Ishikawa (cell line): ENCODE data around the gene ZBTB47.

ENCODE experiments used
- CEBPB ChIP-seq: IDR thresholded peaks from 2 replicates; pipeline ENCODE4 v1.6.1; 2012
- CREB1 ChIP-seq: IDR thresholded peaks from 2 replicates; pipeline ENCODE4 v1.6.1; 2012; ENCODE audit warnings: low read depth
- EGR1 ChIP-seq: IDR thresholded peaks from 2 replicates; pipeline ENCODE4 v1.6.1; 2012
- EP300 ChIP-seq: IDR thresholded peaks from 2 replicates; pipeline ENCODE4 v1.6.1; 2012; ENCODE audit warnings: borderline replicate concordance
- FOXM1 ChIP-seq: IDR thresholded peaks from 2 replicates; pipeline ENCODE4 v1.6.1; 2012; ENCODE audit warnings: low read depth, borderline replicate concordance
- MAX ChIP-seq: IDR thresholded peaks from 2 replicates; pipeline ENCODE4 v1.6.1; 2012
- NFIC ChIP-seq: IDR thresholded peaks from 2 replicates; pipeline ENCODE4 v1.6.1; 2012
- RAD21 ChIP-seq: IDR thresholded peaks from 2 replicates; pipeline ENCODE4 v1.6.1; 2012; ENCODE audit warnings: low read depth
- REST ChIP-seq: IDR thresholded peaks from 2 replicates; pipeline ENCODE4 v1.6.1; 2012; ENCODE audit warnings: low read depth, mild to moderate bottlenecking
- TAF1 ChIP-seq: IDR thresholded peaks from 2 replicates; pipeline ENCODE4 v1.6.1; 2012; ENCODE audit warnings: low read depth, mild to moderate bottlenecking
- TCF12 ChIP-seq: IDR thresholded peaks from 2 replicates; pipeline ENCODE4 v1.6.1; 2012; ENCODE audit warnings: low read depth
- TEAD4 ChIP-seq: IDR thresholded peaks from 2 replicates; pipeline ENCODE4 v1.6.1; 2012
- USF1 ChIP-seq: IDR thresholded peaks from 2 replicates; pipeline ENCODE4 v1.6.1; 2012
- YY1 ChIP-seq: IDR thresholded peaks from 2 replicates; pipeline ENCODE4 v1.6.1; 2012; ENCODE audit warnings: low read depth
- ZBTB7A ChIP-seq: IDR thresholded peaks from 2 replicates; pipeline ENCODE4 v1.6.1; 2012; ENCODE audit warnings: low read depth

Gene ZBTB47

DNA sequence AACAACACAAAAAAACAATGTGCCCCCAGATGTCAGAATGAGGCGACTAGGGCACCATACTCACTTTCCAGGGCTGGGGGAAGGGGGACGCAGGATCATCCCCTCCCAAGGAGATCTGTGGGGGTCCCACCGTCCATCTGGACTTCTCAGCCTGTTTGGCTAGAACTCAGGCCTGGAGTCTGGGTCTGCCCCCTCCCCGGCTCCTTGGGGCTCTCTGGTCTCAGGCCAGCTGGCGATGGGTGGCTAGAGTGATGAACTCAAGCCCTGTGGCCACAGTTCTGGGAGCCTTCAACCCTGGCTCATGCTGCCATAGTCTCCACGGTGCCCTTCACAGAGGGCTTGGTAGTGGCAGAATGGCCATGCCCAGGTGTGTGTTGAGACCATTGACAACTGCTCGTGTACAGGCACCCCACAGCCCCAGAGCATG is 13.6 kb downstream of the ZBTB47 start:
- no peak for TF ChIP-seq EGR1
- no peak for TF ChIP-seq ZBTB7A
- no peak for TF ChIP-seq RAD21
- TF ChIP-seq FOXM1: no peak
- TF ChIP-seq REST: no peak
- TF ChIP-seq TCF12: no peak
- TF ChIP-seq YY1: no peak
- TF ChIP-seq EP300: no peak
- TF ChIP-seq USF1: no peak
- TF ChIP-seq CREB1: no peak
- TF ChIP-seq CEBPB: no peak
- no peak for TF ChIP-seq MAX
- no peak for TF ChIP-seq TAF1
- no peak for TF ChIP-seq NFIC
- no peak for TF ChIP-seq TEAD4

DNA sequence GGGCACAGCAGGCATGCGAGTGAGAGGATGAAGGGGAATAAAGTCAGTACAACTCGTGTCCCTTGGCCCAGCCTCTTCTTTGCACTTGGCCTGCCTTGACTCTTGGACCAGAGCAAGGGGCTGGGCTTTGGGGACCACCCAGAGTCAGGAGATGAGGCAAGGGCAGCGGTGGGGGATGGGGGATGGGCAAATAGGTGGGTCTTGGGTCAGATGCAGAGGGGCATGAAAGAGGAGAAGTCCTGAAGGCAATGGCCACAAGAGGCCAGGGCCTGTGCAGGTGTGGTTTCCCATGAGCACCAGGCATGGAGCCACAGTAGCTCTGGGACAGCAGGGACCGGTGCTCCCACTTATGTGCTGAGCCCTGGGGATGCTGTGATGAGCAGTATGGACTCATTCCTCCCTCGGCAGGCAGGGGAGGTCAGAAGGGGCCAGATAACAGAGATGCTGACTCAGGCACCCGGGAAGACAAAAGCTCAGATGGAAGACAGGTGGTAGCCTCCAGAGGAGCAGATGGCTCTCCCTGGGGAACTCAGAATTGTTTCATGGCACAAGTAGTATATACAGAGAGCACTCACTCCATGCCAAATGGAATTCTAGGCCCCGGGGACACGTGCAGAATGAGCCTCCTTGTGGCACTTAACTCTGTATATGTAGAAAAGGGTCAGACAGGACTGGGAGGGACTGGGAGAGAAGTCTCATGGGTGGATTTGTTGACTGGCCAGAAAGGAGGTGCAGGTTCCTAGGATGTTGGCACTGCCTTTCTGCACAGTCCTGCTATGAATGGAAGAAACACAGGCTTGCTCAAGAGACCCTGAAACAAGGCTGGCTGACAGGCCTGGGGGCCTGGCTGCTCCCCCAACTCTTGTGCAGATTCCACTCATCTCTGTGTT is 14.3 kb downstream of the ZBTB47 start:
- no peak for TF ChIP-seq REST
- TF ChIP-seq YY1: no peak
- no peak for TF ChIP-seq USF1
- no peak for TF ChIP-seq CEBPB
- no peak for TF ChIP-seq ZBTB7A
- TF ChIP-seq EGR1: no peak
- no peak for TF ChIP-seq CREB1
- TF ChIP-seq NFIC: no peak
- no peak for TF ChIP-seq MAX
- no peak for TF ChIP-seq EP300
- TF ChIP-seq RAD21: no peak
- no peak for TF ChIP-seq FOXM1
- TF ChIP-seq TAF1: no peak
- no peak for TF ChIP-seq TEAD4

DNA sequence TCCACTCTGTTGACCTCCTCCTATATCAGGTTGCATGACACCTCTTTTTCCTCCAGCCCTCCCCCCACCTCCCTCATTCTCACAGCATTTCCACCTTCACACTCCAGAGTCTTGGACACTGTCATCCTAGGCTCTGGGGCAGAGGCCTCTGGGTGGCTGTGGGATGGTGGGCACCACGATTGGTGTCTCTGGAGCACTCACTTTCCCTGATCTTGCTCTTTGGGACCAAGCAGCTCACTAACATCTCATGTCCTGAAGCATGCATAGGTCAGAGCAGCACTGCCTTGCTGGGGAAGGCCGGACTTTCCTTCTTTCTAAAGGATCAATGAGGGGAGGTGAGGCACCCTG is 14.9 kb downstream of the ZBTB47 start:
- TF ChIP-seq ZBTB7A: no peak
- no peak for TF ChIP-seq REST
- no peak for TF ChIP-seq CEBPB
- no peak for TF ChIP-seq NFIC
- no peak for TF ChIP-seq RAD21
- TF ChIP-seq MAX: no peak
- no peak for TF ChIP-seq FOXM1
- TF ChIP-seq USF1: no peak
- no peak for TF ChIP-seq YY1
- no peak for TF ChIP-seq EGR1
- TF ChIP-seq EP300: no peak
- no peak for TF ChIP-seq TCF12
- no peak for TF ChIP-seq TAF1
- TF ChIP-seq CREB1: no peak
- no peak for TF ChIP-seq TEAD4
